HepG2 (cell line): ENCODE results near the gene ARL5C. TPM values are rescaled to one million over a fixed set of nuclear protein-coding genes. Genes with fewer than 3 reads are reported as not detected.

Source experiments
- EHMT2 ChIP-seq: fragments of 200-600 bp; sonication (generic); IDR thresholded peaks from 2 replicates; pipeline ENCODE4 v1.7.0; 2017; ENCODE audit warnings: antibody characterized with exemption, low read depth, low read length, borderline replicate concordance
- ELF3 ChIP-seq: IDR thresholded peaks from 2 replicates; pipeline ENCODE4 v1.6.1; 2016; ENCODE audit warnings: missing genetic modification reagents, missing compliant biosample characterization
- FOXP1 ChIP-seq, 2 experiments: fragments of 450-650 bp in 1 of 2; IDR thresholded peaks; 2 replicates each; pipeline ENCODE4 v1.6.1; 2017 to 2018; ENCODE audit warnings: antibody characterized with exemption in 1 of 2
- HMGA1 ChIP-seq: sonication (generic); formaldehyde crosslinking; conservative IDR thresholded peaks from 2 replicates; pipeline ENCODE4 v1.4.0; 2020; ENCODE audit warnings: missing genetic modification reagents
- LCORL ChIP-seq, 2 experiments: fragments of 450-650 bp in 1 of 2; sonication (generic) in 1 of 2; formaldehyde crosslinking in 1 of 2; IDR thresholded peaks; 2 replicates each; pipeline versions ENCODE4 v1.5.0 to v1.6.1; 2017 to 2020; ENCODE audit warnings: antibody characterized with exemption in 1 of 2, missing genetic modification reagents in 1 of 2
- RCOR2 ChIP-seq: IDR thresholded peaks from 2 replicates; pipeline ENCODE4 v1.6.1; 2016; ENCODE audit warnings: missing biosample characterization, missing genetic modification reagents
- SIX4 ChIP-seq: sonication (generic); formaldehyde crosslinking; IDR thresholded peaks from 2 replicates; pipeline ENCODE4 v1.4.0; 2020; ENCODE audit warnings: missing genetic modification reagents
- SMAD3 ChIP-seq: sonication (generic); formaldehyde crosslinking; IDR thresholded peaks from 2 replicates; pipeline ENCODE4 v1.4.0; 2020; ENCODE audit warnings: missing genetic modification reagents
- SMARCE1 ChIP-seq: fragments of 450-650 bp; IDR thresholded peaks from 2 replicates; pipeline ENCODE4 v1.6.1; 2017; ENCODE audit warnings: borderline replicate concordance
- SRSF1 ChIP-seq: fragments of 200-400 bp; formaldehyde crosslinking; optimal IDR thresholded peaks from 2 replicates; pipeline ENCODE3; 2017; ENCODE audit warnings: mild to moderate bottlenecking, low read depth, low read length, moderate library complexity
- STAT5B ChIP-seq: sonication (generic); formaldehyde crosslinking; IDR thresholded peaks from 2 replicates; pipeline ENCODE4 v1.4.0; 2020; ENCODE audit warnings: missing genetic modification reagents
- ZC3H13 ChIP-seq: sonication (generic); formaldehyde crosslinking; IDR thresholded peaks from 2 replicates; pipeline ENCODE4 v1.8.1; 2023; ENCODE audit warnings: mild to moderate bottlenecking, missing genetic modification reagents, moderate library complexity
- ZNF20 ChIP-seq: sonication (generic); formaldehyde crosslinking; IDR thresholded peaks from 2 replicates; pipeline ENCODE4 v1.4.0; 2020; ENCODE audit warnings: mild to moderate bottlenecking, moderate library complexity, missing genetic modification reagents
- ZNF33A ChIP-seq: sonication (generic); formaldehyde crosslinking; IDR thresholded peaks from 2 replicates; pipeline ENCODE4 v1.5.1; 2020; ENCODE audit warnings: missing genetic modification reagents, mild to moderate bottlenecking, moderate library complexity, borderline replicate concordance
- ZNF503 ChIP-seq: sonication (generic); formaldehyde crosslinking; IDR thresholded peaks from 2 replicates; pipeline ENCODE4 v1.4.0; 2020; ENCODE audit warnings: missing genetic modification reagents
- ZNF710 ChIP-seq: sonication (generic); formaldehyde crosslinking; IDR thresholded peaks from 2 replicates; pipeline ENCODE4 v1.5.0; 2020; ENCODE audit warnings: mild to moderate bottlenecking, missing genetic modification reagents, borderline replicate concordance
- ZNF737 ChIP-seq: sonication (generic); formaldehyde crosslinking; IDR thresholded peaks from 2 replicates; pipeline ENCODE4 v1.5.0; 2020; ENCODE audit warnings: missing genetic modification reagents, mild to moderate bottlenecking, borderline replicate concordance
- ZNF761 ChIP-seq: sonication (generic); formaldehyde crosslinking; conservative IDR thresholded peaks from 2 replicates; pipeline ENCODE4 v1.4.0; 2020; ENCODE audit warnings: mild to moderate bottlenecking, missing genetic modification reagents
- ZNF841 ChIP-seq: sonication (generic); formaldehyde crosslinking; IDR thresholded peaks from 2 replicates; pipeline ENCODE4 v1.8.1; 2023; ENCODE audit warnings: missing genetic modification reagents, borderline replicate concordance
- ZNF891 ChIP-seq: sonication (generic); formaldehyde crosslinking; IDR thresholded peaks from 2 replicates; pipeline ENCODE4 v1.5.0; 2020; ENCODE audit warnings: mild to moderate bottlenecking, missing genetic modification reagents
- polyA plus RNA-seq, 8 experiments: library from polyadenylated mRNA; depleted of rRNA in 3 of 8; stranded (reverse) in 7 of 8; unstranded in 1 of 8; fragments of >200 nt; fragmentation: Illumina TruSeq in 4 of 8; extraction: Trizol in 4 of 8; gene quantifications; 2 replicates each; pipeline versions ENCODE4 v1.2.1 to v1.2.3, GENCODE V29; 2011 to 2016; ENCODE audit warnings: low read depth in 4 of 8, missing spikeins in 1 of 8, mixed read lengths in 1 of 8; ENCODE audit not compliant: insufficient read depth in 1 of 8
- total RNA-seq, 5 experiments: library from RNA; depleted of rRNA; stranded (reverse); fragments of >200 nt; fragmentation: Illumina TruSeq; extraction: Trizol; gene quantifications; 2 replicates each; pipeline ENCODE4 v1.2.3, GENCODE V29; 2016; ENCODE audit warnings: low read depth in 1 of 5
- TF ChIP-seq, protein P1 (sequence below): sonication (generic); formaldehyde crosslinking; IDR thresholded peaks from 2 replicates; pipeline ENCODE4 v1.5.1; 2020; ENCODE audit warnings: missing genetic modification reagents, mild to moderate bottlenecking, borderline replicate concordance
- TF ChIP-seq, protein P2 (sequence below): IDR thresholded peaks from 2 replicates; pipeline ENCODE4 v1.6.1; 2016; ENCODE audit warnings: missing genetic modification reagents, missing compliant biosample characterization
- TF ChIP-seq, protein P3 (sequence below): IDR thresholded peaks from 2 replicates; pipeline ENCODE4 v1.6.1; 2016; ENCODE audit warnings: missing biosample characterization, missing genetic modification reagents, low read depth

ARL5C gene
- total and polyA plus RNA-seq, 2 of the 13 experiments (the other 11 are each of a cell fraction or from before 2014, with no cell fraction given), result not detected

- TF ChIP-seq SIX4 (no peak), ZNF710 (CRISPR knock-in tag) (no peak), ZNF841 (no peak), RCOR2 (no peak), ZNF761 (CRISPR knock-in tag) (no peak), ZNF20 (CRISPR knock-in tag) (0 out of 2 replicates have a peak, but pooled peaks have one; percentile 1), STAT5B (CRISPR knock-in tag) (no peak), FOXP1 (IDR thresholded peaks at IDR 0.05) (no peak), FOXP1 (CRISPR knock-in tag; IDR thresholded peaks at IDR 0.05) (0 out of 2 replicates have a peak, but pooled peaks have one; percentile 4), ELF3 (no peak), SMAD3 (CRISPR knock-in tag) (no peak), SRSF1 (no peak), ZNF33A (CRISPR knock-in tag) (0 out of 2 replicates have a peak, but pooled peaks have one; percentile 80), HMGA1 (CRISPR knock-in tag) (no peak), EHMT2 (no peak), LCORL (IDR thresholded peaks at IDR 0.05) (no peak), LCORL (CRISPR knock-in tag; IDR thresholded peaks at IDR 0.05) (no peak), ZNF891 (CRISPR knock-in tag) (no peak), SMARCE1 (no peak), ZC3H13 (CRISPR knock-in tag) (peak; percentile 2; the same call in 1 of the 2 replicates), ZNF503 (CRISPR knock-in tag) (no peak), ZNF737 (CRISPR knock-in tag) (no peak)
- TF ChIP-seq, protein P1, sequence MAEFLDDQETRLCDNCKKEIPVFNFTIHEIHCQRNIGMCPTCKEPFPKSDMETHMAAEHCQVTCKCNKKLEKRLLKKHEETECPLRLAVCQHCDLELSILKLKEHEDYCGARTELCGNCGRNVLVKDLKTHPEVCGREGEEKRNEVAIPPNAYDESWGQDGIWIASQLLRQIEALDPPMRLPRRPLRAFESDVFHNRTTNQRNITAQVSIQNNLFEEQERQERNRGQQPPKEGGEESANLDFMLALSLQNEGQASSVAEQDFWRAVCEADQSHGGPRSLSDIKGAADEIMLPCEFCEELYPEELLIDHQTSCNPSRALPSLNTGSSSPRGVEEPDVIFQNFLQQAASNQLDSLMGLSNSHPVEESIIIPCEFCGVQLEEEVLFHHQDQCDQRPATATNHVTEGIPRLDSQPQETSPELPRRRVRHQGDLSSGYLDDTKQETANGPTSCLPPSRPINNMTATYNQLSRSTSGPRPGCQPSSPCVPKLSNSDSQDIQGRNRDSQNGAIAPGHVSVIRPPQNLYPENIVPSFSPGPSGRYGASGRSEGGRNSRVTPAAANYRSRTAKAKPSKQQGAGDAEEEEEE (CRISPR knock-in tag), result no peak
- TF ChIP-seq, protein P2, sequence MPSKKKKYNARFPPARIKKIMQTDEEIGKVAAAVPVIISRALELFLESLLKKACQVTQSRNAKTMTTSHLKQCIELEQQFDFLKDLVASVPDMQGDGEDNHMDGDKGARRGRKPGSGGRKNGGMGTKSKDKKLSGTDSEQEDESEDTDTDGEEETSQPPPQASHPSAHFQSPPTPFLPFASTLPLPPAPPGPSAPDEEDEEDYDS (CRISPR knock-in tag), result no peak
- TF ChIP-seq, protein P3, sequence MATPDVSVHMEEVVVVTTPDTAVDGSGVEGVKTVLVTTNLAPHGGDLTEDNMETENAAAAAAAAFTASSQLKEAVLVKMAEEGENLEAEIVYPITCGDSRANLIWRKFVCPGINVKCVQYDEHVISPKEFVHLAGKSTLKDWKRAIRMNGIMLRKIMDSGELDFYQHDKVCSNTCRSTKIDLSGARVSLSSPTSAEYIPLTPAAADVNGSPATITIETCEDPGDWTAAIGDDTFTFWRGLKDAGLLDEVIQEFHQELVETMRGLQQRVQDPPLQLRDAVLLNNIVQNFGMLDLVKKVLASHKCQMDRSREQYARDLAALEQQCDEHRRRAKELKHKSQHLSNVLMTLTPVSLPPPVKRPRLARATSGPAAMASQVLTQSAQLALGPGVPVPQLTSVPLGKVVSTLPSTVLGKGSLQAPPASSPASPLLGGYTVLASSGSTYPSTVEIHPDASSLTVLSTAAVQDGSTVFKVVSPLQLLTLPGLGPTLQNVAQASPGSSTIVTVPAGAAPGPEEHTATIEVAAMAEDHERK (CRISPR knock-in tag), result no peak
These were observed 33.8 kb upstream of the ARL5C start (continued) for GRCh38 chr17:39199820-39200069.
